ENCODE data around the gene LPP. TPM values are rescaled to one million over a fixed set of nuclear protein-coding genes. Genes with fewer than 3 reads are reported as not detected.
A peak's percentile ranks its signal among the peaks of the same experiment; 100 is the strongest.

Gene LPP
- total RNA-seq, 3 donors from 2014 or later (not counting 1 experiment from before 2014, with no cell fraction given), result 137 to 163 (median 149) TPM

DNA sequence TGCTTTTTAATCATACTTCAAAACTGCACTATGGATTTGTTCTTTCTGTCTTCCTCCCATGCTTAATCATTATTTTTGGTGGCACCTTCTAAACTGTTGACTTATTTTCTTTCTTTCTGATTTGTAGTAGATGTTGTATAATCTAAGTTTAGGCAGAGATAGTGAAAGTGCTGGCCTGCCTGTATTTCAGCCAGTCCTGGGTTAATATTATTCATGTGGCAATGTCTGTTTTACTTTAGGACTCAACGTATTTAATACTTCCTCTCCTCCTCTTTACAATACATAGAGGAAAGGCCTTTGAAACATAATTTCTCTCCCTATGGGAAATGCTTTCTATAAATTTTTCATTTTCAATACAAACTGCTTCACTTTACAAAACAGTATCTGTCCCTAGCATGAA lies 690.1 kb downstream of the LPP start:
- Histone ChIP-seq H3K36me3 (ENCODE audit: control insufficient read depth, insufficient read depth, low read length) (no peaks in the 10 kb centered on the region), H3K4me3 (ENCODE audit: low read length) (no peak overlapping the region), H3K4me1 (ENCODE audit: control insufficient read depth, insufficient read depth, low read length) (no peaks in the 10 kb centered on the region), H3K9me3 (ENCODE audit: control insufficient read depth, insufficient read depth, low read length) (no peaks in the 10 kb centered on the region), H3K27ac (ENCODE audit: low read length) (no peak overlapping the region), H3K27me3 (ENCODE audit: control insufficient read depth, insufficient read depth, low read length) (no peaks in the 10 kb centered on the region)
- TF ChIP-seq, protein P1, sequence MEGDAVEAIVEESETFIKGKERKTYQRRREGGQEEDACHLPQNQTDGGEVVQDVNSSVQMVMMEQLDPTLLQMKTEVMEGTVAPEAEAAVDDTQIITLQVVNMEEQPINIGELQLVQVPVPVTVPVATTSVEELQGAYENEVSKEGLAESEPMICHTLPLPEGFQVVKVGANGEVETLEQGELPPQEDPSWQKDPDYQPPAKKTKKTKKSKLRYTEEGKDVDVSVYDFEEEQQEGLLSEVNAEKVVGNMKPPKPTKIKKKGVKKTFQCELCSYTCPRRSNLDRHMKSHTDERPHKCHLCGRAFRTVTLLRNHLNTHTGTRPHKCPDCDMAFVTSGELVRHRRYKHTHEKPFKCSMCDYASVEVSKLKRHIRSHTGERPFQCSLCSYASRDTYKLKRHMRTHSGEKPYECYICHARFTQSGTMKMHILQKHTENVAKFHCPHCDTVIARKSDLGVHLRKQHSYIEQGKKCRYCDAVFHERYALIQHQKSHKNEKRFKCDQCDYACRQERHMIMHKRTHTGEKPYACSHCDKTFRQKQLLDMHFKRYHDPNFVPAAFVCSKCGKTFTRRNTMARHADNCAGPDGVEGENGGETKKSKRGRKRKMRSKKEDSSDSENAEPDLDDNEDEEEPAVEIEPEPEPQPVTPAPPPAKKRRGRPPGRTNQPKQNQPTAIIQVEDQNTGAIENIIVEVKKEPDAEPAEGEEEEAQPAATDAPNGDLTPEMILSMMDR (IDR thresholded peaks at IDR 0.05), result no peak
- intact Hi-C loops (cut with micrococcal nuclease), result no loop called here
- WGBS (ENCODE audit: insufficient coverage), result 86% methylated on average over 1 of the region's 1 CpG
- H3K27me3 Mint-ChIP-seq (ENCODE audit: low read depth in 2 of 2), result no peaks in the 10 kb centered on the region
- H3K36me3 Mint-ChIP-seq, result no peaks in the 10 kb centered on the region
- H3K27ac Mint-ChIP-seq, result peak overlapping the region in 1 of 2 donors; percentile 3
- DNase-seq, result no peak
- no peaks in the 10 kb centered on the region for H3K9me3 Mint-ChIP-seq
- peaks cover 15 to 36% of the 10 kb centered on the region in 2 donors for H3K4me1 Mint-ChIP-seq
- no peak for ATAC-seq
- no peak overlapping the region for H3K4me3 Mint-ChIP-seq

DNA sequence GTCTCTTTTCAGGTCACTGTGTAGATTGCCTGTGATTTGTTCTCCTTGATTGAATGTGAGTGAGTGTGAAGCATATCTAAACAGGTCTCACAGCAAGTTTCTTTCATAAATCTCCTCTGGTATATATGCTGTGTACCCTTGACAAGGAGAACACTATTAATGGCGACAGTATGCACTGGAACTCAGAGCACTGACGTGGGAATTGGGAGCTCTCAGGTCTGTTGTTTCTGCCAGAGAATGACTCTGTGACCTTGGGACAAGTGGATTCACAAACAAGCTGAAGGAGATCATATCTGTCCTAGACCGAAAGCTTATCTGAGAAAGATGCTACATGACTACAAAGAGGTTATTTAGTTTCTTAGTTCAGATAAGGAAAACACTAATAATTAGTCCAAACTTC lies 691.6 kb downstream of the LPP start:
- 100% methylated on average over 3 of the region's 3 CpGs for WGBS (ENCODE audit: insufficient coverage)
- Histone ChIP-seq H3K4me1 (ENCODE audit: control insufficient read depth, insufficient read depth, low read length) (no peaks in the 10 kb centered on the region), H3K4me3 (ENCODE audit: low read length) (no peak overlapping the region), H3K27ac (ENCODE audit: low read length) (no peak overlapping the region), H3K36me3 (ENCODE audit: control insufficient read depth, insufficient read depth, low read length) (no peaks in the 10 kb centered on the region), H3K27me3 (ENCODE audit: control insufficient read depth, insufficient read depth, low read length) (no peaks in the 10 kb centered on the region), H3K9me3 (ENCODE audit: control insufficient read depth, insufficient read depth, low read length) (no peaks in the 10 kb centered on the region)
- H3K27ac Mint-ChIP-seq, result no peak overlapping the region
- TF ChIP-seq, protein P1 (IDR thresholded peaks at IDR 0.05), result no peak
- H3K27me3 Mint-ChIP-seq (ENCODE audit: low read depth in 2 of 2), result no peaks in the 10 kb centered on the region
- no peak overlapping the region for H3K4me3 Mint-ChIP-seq
- intact Hi-C loops (cut with micrococcal nuclease), result no loop called here
- ATAC-seq (no peak), DNase-seq (no peak)
- no peaks in the 10 kb centered on the region for H3K36me3 Mint-ChIP-seq
- H3K4me1 Mint-ChIP-seq, result peaks cover 15 to 31% of the 10 kb centered on the region in 2 donors
- H3K9me3 Mint-ChIP-seq, result no peaks in the 10 kb centered on the region

DNA sequence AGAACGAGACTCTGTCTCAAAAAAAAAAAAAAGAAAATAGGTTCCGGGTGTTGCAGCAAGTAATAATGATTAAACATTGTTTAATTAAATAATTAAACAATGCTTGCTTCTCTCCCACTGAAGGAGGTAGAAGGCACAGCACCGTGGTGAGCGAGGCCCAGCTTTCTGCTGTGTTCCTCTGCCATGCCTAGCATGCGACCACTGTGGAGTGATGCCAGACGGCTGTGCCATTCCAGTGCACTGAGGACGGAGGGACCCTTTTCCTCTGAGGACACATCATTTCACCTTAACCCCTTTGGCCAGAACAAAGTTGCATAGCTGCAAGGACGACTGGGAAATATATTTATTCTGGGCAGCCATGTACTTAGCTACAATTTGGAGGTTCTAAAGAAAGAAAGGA lies 695.0 kb downstream of the LPP start:
- DNase-seq (no peak), ATAC-seq (no peak)
- TF ChIP-seq, protein P1 (IDR thresholded peaks at IDR 0.05), result no peak
- H3K4me1 Mint-ChIP-seq, result peaks cover 4 to 30% of the 10 kb centered on the region in 2 donors
- Histone ChIP-seq H3K36me3 (ENCODE audit: control insufficient read depth, insufficient read depth, low read length) (no peaks in the 10 kb centered on the region), H3K9me3 (ENCODE audit: control insufficient read depth, insufficient read depth, low read length) (no peaks in the 10 kb centered on the region), H3K4me1 (ENCODE audit: control insufficient read depth, insufficient read depth, low read length) (no peaks in the 10 kb centered on the region), H3K27me3 (ENCODE audit: control insufficient read depth, insufficient read depth, low read length) (no peaks in the 10 kb centered on the region), H3K27ac (ENCODE audit: low read length) (no peak overlapping the region), H3K4me3 (ENCODE audit: low read length) (no peak overlapping the region)
- WGBS (ENCODE audit: insufficient coverage), result 94% methylated on average over 7 of the region's 8 CpGs
- H3K27me3 Mint-ChIP-seq (ENCODE audit: low read depth in 2 of 2), result no peaks in the 10 kb centered on the region
- H3K36me3 Mint-ChIP-seq, result no peaks in the 10 kb centered on the region
- H3K27ac Mint-ChIP-seq, result no peak overlapping the region
- H3K4me3 Mint-ChIP-seq, result no peak overlapping the region
- intact Hi-C loops (cut with micrococcal nuclease), result no loop called here
- no peaks in the 10 kb centered on the region for H3K9me3 Mint-ChIP-seq
